Neural cell (in vitro differentiated cells): ENCODE data around the gene ABI2. TPM values are rescaled to one million over a fixed set of nuclear protein-coding genes. Genes with fewer than 3 reads are reported as not detected.

Source experiments
- H2AFZ ChIP-seq: fragments of 200-600, 300-800 bp; sonication (generic), shearing (Covaris generic); 2 replicates; pipeline ENCODE4 v1.6.0; 2014; ENCODE audit warnings: low read depth, mild to moderate bottlenecking, antibody characterized with exemption, low read length, moderate library complexity
- H3F3A ChIP-seq: fragments of 200-600 bp; shearing (Covaris generic); 2 replicates; pipeline ENCODE4 v1.6.1; 2016; ENCODE audit warnings: mild to moderate bottlenecking, moderate library complexity, mixed read lengths, antibody characterized with exemption, low read length; ENCODE audit not compliant: insufficient read depth, poor library complexity, severe bottlenecking
- H3K27ac ChIP-seq: fragments of 200-600, 300-800 bp; sonication (generic), shearing (Covaris generic); 2 replicates; pipeline ENCODE4 v1.5.1; 2014; ENCODE audit warnings: mild to moderate bottlenecking, low read length, moderate library complexity
- H3K27me3 ChIP-seq: fragments of 300-800, 200-600 bp; sonication (generic), shearing (Covaris generic); 2 replicates; pipeline ENCODE4 v1.6.0; 2014; ENCODE audit warnings: mild to moderate bottlenecking, low read depth, low read length, moderate library complexity; ENCODE audit not compliant: insufficient read depth
- H3K36me3 ChIP-seq: fragments of 300-800, 200-600 bp; sonication (generic), shearing (Covaris generic); 2 replicates; pipeline ENCODE4 v1.5.1; 2014; ENCODE audit warnings: mild to moderate bottlenecking, antibody characterized with exemption, low read length, moderate library complexity; ENCODE audit not compliant: insufficient read depth
- H3K4me2 ChIP-seq: fragments of 300-800, 200-600 bp; sonication (generic), shearing (Covaris generic); 2 replicates; pipeline ENCODE4 v1.6.0; 2014; ENCODE audit warnings: mild to moderate bottlenecking, low read length
- H3K4me3 ChIP-seq: fragments of 300-800, 200-600 bp; sonication (generic), shearing (Covaris generic); 2 replicates; pipeline ENCODE4 v1.5.1; 2014; ENCODE audit warnings: mild to moderate bottlenecking, low read length, moderate library complexity
- H3K79me2 ChIP-seq: fragments of 200-600 bp; shearing (Covaris generic); replicated peaks from 2 replicates; pipeline ENCODE4 v1.6.0; 2014; ENCODE audit warnings: mild to moderate bottlenecking, low read length, moderate library complexity; ENCODE audit not compliant: insufficient read depth
- H3K9ac ChIP-seq: fragments of 300-800, 200-600 bp; sonication (generic), shearing (Covaris generic); 2 replicates; pipeline ENCODE4 v1.6.1; 2016; ENCODE audit warnings: mild to moderate bottlenecking, low read length, mixed read lengths
- H3K9me2 ChIP-seq: fragments of 200-600 bp; shearing (Covaris generic); 2 replicates; pipeline ENCODE4 v1.6.1; 2016; ENCODE audit warnings: mild to moderate bottlenecking, low read length, mixed read lengths; ENCODE audit not compliant: insufficient read depth
- H3K9me3 ChIP-seq: fragments of 200-600, 300-800 bp; sonication (generic), shearing (Covaris generic); 2 replicates; pipeline ENCODE4 v1.6.1; 2016; ENCODE audit warnings: mild to moderate bottlenecking, mixed run types, low read length, moderate library complexity, mixed read lengths
- H4K20me1 ChIP-seq: fragments of 200-600 bp; shearing (Covaris generic); 2 replicates; pipeline ENCODE4 v1.6.1; 2016; ENCODE audit warnings: mild to moderate bottlenecking, mixed run types; ENCODE audit not compliant: insufficient read depth
- EP300 ChIP-seq: fragments of 450-650 bp; conservative IDR thresholded peaks from 2 replicates; pipeline ENCODE4 v1.6.1; 2014; ENCODE audit warnings: antibody characterized with exemption, mild to moderate bottlenecking, moderate library complexity; ENCODE audit not compliant: poor library complexity, severe bottlenecking
- EZH2 ChIP-seq: fragments of 200-600, 300-800 bp; shearing (Covaris generic), sonication (generic); IDR thresholded peaks from 2 replicates; pipeline ENCODE4 v1.6.1; 2014; ENCODE audit warnings: antibody characterized with exemption, low read length, borderline replicate concordance, mild to moderate bottlenecking; ENCODE audit not compliant: insufficient read depth, poor library complexity, severe bottlenecking
- MXI1 ChIP-seq: fragments of 450-650 bp; conservative IDR thresholded peaks from 2 replicates; pipeline ENCODE4 v1.6.1; 2014; ENCODE audit warnings: antibody characterized with exemption, mild to moderate bottlenecking; ENCODE audit not compliant: poor library complexity, severe bottlenecking
- POLR2AphosphoS5 ChIP-seq: IDR thresholded peaks from 2 replicates; pipeline ENCODE4 v1.6.1; 2012
- RAD21 ChIP-seq: fragments of 450-650 bp; conservative IDR thresholded peaks from 2 replicates; pipeline ENCODE4 v1.6.1; 2014; ENCODE audit warnings: antibody characterized with exemption, mild to moderate bottlenecking, moderate library complexity
- SMC3 ChIP-seq: fragments of 450-650 bp; conservative IDR thresholded peaks from 2 replicates; pipeline ENCODE4 v1.6.1; 2014; ENCODE audit warnings: antibody characterized with exemption, mild to moderate bottlenecking, moderate library complexity; ENCODE audit not compliant: poor library complexity
- TAF1 ChIP-seq: IDR thresholded peaks from 2 replicates; pipeline ENCODE4 v1.6.1; 2012; ENCODE audit warnings: low read depth
- polyA plus RNA-seq: library from polyadenylated mRNA; depleted of rRNA; stranded (reverse); fragments of >200 nt; gene quantifications from 2 replicates; pipeline ENCODE4 v1.2.3, GENCODE V29; 2014
- TF ChIP-seq, protein P1 (sequence below): fragments of 450-650 bp; IDR thresholded peaks from 2 replicates; pipeline ENCODE4 v1.5.1; 2014; ENCODE audit warnings: antibody characterized with exemption, mild to moderate bottlenecking, moderate library complexity; ENCODE audit not compliant: poor library complexity, severe bottlenecking
- TF ChIP-seq, protein P2 (sequence below): IDR thresholded peaks from 2 replicates; pipeline ENCODE4 v1.6.1; 2012; ENCODE audit warnings: borderline replicate concordance

ABI2 gene
- polyA plus RNA-seq, 1 donor from 2014 or later: 128 TPM

DNA sequence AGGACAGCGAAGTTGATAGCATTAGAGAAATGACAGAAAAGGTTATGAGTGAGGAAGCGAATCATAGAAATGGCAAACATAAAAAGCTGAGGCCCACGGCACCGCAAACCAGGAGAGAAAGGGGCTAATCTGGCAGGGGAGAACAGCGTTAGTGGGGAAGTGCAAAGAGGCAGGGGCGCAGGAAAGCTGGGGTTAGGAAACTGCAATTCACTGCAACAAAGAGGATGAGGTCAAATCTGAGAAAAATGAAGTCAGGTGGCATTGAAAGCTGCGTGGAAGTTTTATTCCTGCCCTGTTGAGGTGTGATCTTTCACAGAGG lies 653 bp upstream of the ABI2 start:
- Histone ChIP-seq H3K9me2 (no peaks in the 10 kb centered on the region), H2AFZ (peak overlapping the region; percentile 98), H3K36me3 (no peaks in the 10 kb centered on the region), H3K27ac (peak overlapping the region; percentile 97), H3K4me2 (peak overlapping the region; percentile 85), H3K9ac (peak overlapping the region; percentile 94), H4K20me1 (no peaks in the 10 kb centered on the region), H3K4me3 (peak overlapping the region; percentile 94), H3F3A (peaks cover 5% of the 10 kb centered on the region), H3K9me3 (no peaks in the 10 kb centered on the region), H3K79me2 (peaks cover 41% of the 10 kb centered on the region), H3K27me3 (no peaks in the 10 kb centered on the region)
- TF ChIP-seq, protein P1, sequence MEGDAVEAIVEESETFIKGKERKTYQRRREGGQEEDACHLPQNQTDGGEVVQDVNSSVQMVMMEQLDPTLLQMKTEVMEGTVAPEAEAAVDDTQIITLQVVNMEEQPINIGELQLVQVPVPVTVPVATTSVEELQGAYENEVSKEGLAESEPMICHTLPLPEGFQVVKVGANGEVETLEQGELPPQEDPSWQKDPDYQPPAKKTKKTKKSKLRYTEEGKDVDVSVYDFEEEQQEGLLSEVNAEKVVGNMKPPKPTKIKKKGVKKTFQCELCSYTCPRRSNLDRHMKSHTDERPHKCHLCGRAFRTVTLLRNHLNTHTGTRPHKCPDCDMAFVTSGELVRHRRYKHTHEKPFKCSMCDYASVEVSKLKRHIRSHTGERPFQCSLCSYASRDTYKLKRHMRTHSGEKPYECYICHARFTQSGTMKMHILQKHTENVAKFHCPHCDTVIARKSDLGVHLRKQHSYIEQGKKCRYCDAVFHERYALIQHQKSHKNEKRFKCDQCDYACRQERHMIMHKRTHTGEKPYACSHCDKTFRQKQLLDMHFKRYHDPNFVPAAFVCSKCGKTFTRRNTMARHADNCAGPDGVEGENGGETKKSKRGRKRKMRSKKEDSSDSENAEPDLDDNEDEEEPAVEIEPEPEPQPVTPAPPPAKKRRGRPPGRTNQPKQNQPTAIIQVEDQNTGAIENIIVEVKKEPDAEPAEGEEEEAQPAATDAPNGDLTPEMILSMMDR: no peak
- no peak for TF ChIP-seq TAF1
- TF ChIP-seq, protein P2, sequence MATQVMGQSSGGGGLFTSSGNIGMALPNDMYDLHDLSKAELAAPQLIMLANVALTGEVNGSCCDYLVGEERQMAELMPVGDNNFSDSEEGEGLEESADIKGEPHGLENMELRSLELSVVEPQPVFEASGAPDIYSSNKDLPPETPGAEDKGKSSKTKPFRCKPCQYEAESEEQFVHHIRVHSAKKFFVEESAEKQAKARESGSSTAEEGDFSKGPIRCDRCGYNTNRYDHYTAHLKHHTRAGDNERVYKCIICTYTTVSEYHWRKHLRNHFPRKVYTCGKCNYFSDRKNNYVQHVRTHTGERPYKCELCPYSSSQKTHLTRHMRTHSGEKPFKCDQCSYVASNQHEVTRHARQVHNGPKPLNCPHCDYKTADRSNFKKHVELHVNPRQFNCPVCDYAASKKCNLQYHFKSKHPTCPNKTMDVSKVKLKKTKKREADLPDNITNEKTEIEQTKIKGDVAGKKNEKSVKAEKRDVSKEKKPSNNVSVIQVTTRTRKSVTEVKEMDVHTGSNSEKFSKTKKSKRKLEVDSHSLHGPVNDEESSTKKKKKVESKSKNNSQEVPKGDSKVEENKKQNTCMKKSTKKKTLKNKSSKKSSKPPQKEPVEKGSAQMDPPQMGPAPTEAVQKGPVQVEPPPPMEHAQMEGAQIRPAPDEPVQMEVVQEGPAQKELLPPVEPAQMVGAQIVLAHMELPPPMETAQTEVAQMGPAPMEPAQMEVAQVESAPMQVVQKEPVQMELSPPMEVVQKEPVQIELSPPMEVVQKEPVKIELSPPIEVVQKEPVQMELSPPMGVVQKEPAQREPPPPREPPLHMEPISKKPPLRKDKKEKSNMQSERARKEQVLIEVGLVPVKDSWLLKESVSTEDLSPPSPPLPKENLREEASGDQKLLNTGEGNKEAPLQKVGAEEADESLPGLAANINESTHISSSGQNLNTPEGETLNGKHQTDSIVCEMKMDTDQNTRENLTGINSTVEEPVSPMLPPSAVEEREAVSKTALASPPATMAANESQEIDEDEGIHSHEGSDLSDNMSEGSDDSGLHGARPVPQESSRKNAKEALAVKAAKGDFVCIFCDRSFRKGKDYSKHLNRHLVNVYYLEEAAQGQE: no peak
- no peak for TF ChIP-seq EP300
- TF ChIP-seq MXI1: no peak
- no peak for TF ChIP-seq SMC3
- no peak for TF ChIP-seq EZH2
- TF ChIP-seq RAD21: no peak
- no peak for TF ChIP-seq POLR2AphosphoS5

DNA sequence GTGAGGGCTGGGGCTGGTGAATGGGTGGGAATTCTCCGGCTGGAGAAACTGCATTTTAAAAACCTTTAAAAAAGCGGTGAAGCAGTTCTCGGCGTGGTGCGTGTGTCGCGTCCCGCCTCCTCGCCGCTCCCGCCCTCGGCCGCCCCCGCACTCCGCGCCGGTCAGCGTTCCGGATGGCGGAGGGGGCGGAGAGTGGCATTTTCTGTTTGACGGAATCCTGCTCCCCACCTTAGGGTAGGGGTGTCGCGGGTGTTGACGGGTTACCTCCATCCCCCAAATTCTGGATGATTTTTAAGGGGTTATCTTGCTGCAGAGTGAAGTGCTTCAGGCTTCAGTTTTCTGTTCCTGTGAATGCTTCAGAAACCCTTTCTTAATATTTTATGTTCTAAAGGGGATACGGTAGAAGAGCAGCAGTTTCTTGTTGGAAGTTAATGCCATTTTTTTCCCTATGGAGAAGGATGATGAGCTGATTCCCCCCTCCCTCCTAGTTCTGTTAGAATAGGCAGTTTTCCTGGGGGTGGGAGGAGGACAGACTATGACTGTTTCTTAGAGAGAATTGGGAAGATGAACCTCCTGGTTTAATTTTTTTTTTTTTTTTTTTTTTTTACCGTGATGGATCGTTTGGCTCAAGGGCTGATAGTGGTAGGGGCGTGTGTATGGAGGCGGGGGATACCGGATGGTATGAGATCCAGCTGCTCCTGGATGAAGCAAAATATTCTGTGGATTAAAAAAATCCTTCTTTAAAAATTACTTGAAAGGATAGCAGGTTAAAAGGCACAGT lies 756 bp downstream of the ABI2 start:
- Histone ChIP-seq H3K9ac (peak overlapping the region; percentile 94), H3K79me2 (peaks cover 55% of the 10 kb centered on the region), H3K4me2 (peak overlapping the region; percentile 77), H3K9me2 (no peaks in the 10 kb centered on the region), H3F3A (peaks cover 5% of the 10 kb centered on the region), H3K36me3 (no peaks in the 10 kb centered on the region), H3K9me3 (no peaks in the 10 kb centered on the region), H3K27ac (peak overlapping the region; percentile 97), H4K20me1 (no peaks in the 10 kb centered on the region), H3K27me3 (no peaks in the 10 kb centered on the region), H3K4me3 (peak overlapping the region; percentile 94), H2AFZ (peak overlapping the region; percentile 37)
- TF ChIP-seq, protein P2: peak; percentile 12
- TF ChIP-seq POLR2AphosphoS5 (no peak), EP300 (no peak)
